CD14-positive monocyte (primary cell): ENCODE results near the gene GSTA4. TPM values are rescaled to one million over a fixed set of nuclear protein-coding genes. Genes with fewer than 3 reads are reported as not detected.
"Not testable (repeated sequence)": the region's sequence is repeated elsewhere in the genome, so short reads cannot be mapped to it uniquely, and the experiment has no call there.

Source experiments
- DNase-seq, 3 donors: peaks; one replicate each; pipeline ENCODE4 v3.0.0-alpha.2; 2011 to 2022
- H2AFZ ChIP-seq: 2 replicates; pipeline ENCODE4 v1.6.0; 2012; ENCODE audit warnings: mild to moderate bottlenecking, low read depth, low read length, inconsistent platforms; ENCODE audit not compliant: insufficient read depth, poor library complexity, severe bottlenecking
- H3K27ac ChIP-seq, 2 donors: 1 replicate in 1 of 2; 2 replicates in 1 of 2; pipeline ENCODE4 v1.5.1; 2012 to 2013; ENCODE audit warnings: low read length in 2 of 2, control low read depth in 1 of 2, inconsistent platforms in 1 of 2, low read depth in 1 of 2, mild to moderate bottlenecking in 1 of 2
- H3K27me3 ChIP-seq, 2 donors: one replicate each; pipeline versions ENCODE4 v1.6.0 to v1.6.1; 2011 to 2013; ENCODE audit warnings: low read length in 2 of 2; ENCODE audit not compliant: control insufficient read depth in 2 of 2, insufficient read depth in 2 of 2
- H3K36me3 ChIP-seq, 2 donors: replicated peaks in 1 of 2; 1 replicate in 1 of 2; 2 replicates in 1 of 2; pipeline versions ENCODE4 v1.5.1 to v1.6.1; 2012 to 2013; ENCODE audit warnings: low read length in 2 of 2, control low read depth in 1 of 2, inconsistent platforms in 1 of 2, mild to moderate bottlenecking in 1 of 2; ENCODE audit not compliant: insufficient read depth in 2 of 2, control insufficient read depth in 1 of 2
- H3K4me1 ChIP-seq, 2 donors: 1 replicate in 1 of 2; 2 replicates in 1 of 2; pipeline versions ENCODE4 v1.5.1 to v1.6.1; 2012 to 2013; ENCODE audit warnings: low read length in 2 of 2, control low read depth in 1 of 2, inconsistent platforms in 1 of 2, mild to moderate bottlenecking in 1 of 2, moderate library complexity in 1 of 2; ENCODE audit not compliant: insufficient read depth in 2 of 2, control insufficient read depth in 1 of 2
- H3K4me2 ChIP-seq: replicated peaks from 2 replicates; pipeline ENCODE3; 2012; ENCODE audit warnings: low read length, moderate library complexity, mild to moderate bottlenecking; ENCODE audit not compliant: poor library complexity, severe bottlenecking; ENCODE audit errors: extremely low read depth
- H3K4me3 ChIP-seq, 3 experiments: fragments of 200-600 bp in 1 of 3; sonication (generic) in 1 of 3; replicated peaks in 1 of 3; 1 replicate in 2 of 3; 2 replicates in 1 of 3; pipeline ENCODE4 v1.5.1; 2011 to 2013; ENCODE audit warnings: low read length in 3 of 3, mild to moderate bottlenecking in 3 of 3, control low read depth in 2 of 3, low read depth in 2 of 3, inconsistent platforms in 1 of 3, moderate library complexity in 1 of 3
- H3K79me2 ChIP-seq: 2 replicates; pipeline ENCODE4 v1.6.0; 2012; ENCODE audit warnings: mild to moderate bottlenecking, control low read depth, inconsistent platforms, low read length, moderate library complexity; ENCODE audit not compliant: insufficient read depth
- H3K9ac ChIP-seq: 2 replicates; pipeline ENCODE4 v1.6.0; 2017; ENCODE audit warnings: low read length, mild to moderate bottlenecking; ENCODE audit not compliant: insufficient read depth, poor library complexity, severe bottlenecking
- H3K9me3 ChIP-seq, 2 donors: replicated peaks in 1 of 2; 1 replicate in 1 of 2; 2 replicates in 1 of 2; pipeline versions ENCODE4 v1.5.1 to v1.6.1; 2012 to 2013; ENCODE audit warnings: low read length in 2 of 2, control low read depth in 1 of 2; ENCODE audit not compliant: control insufficient read depth in 1 of 2, insufficient read depth in 1 of 2
- H4K20me1 ChIP-seq: 2 replicates; pipeline ENCODE4 v1.6.0; 2012; ENCODE audit warnings: mild to moderate bottlenecking, low read length, control low read depth, moderate library complexity; ENCODE audit not compliant: insufficient read depth
- H3K27ac Mint-ChIP-seq, 7 donors: one replicate each; pipeline ENCODE4 v1.8.0; 2020; ENCODE audit warnings: mild to moderate bottlenecking in 7 of 7, mixed read lengths in 7 of 7, moderate library complexity in 6 of 7, inconsistent platforms in 2 of 7
- H3K27me3 Mint-ChIP-seq, 3 donors: one replicate each; pipeline ENCODE4 v1.8.0; 2021 to 2022; ENCODE audit warnings: low read depth in 3 of 3, mild to moderate bottlenecking in 3 of 3, mixed read lengths in 3 of 3, moderate library complexity in 3 of 3, inconsistent platforms in 1 of 3
- H3K36me3 Mint-ChIP-seq, 2 donors: one replicate each; pipeline ENCODE4 v1.8.0; 2020; ENCODE audit warnings: mixed read lengths in 2 of 2, inconsistent platforms in 1 of 2, mild to moderate bottlenecking in 1 of 2
- H3K4me1 Mint-ChIP-seq: one replicate; pipeline ENCODE4 v1.8.0; 2020; ENCODE audit warnings: mild to moderate bottlenecking, mixed read lengths
- H3K4me3 Mint-ChIP-seq, 2 donors: one replicate each; pipeline ENCODE4 v1.8.0; 2020; ENCODE audit warnings: mild to moderate bottlenecking in 2 of 2, mixed read lengths in 2 of 2, moderate library complexity in 1 of 2
- H3K9me3 Mint-ChIP-seq, 7 donors: one replicate each; pipeline ENCODE4 v1.8.0; 2020 to 2022; ENCODE audit warnings: mixed read lengths in 7 of 7, mild to moderate bottlenecking in 6 of 7, moderate library complexity in 6 of 7, inconsistent platforms in 2 of 7
- WGBS: methylation state at CpG from one replicate; pipeline ENCODE4 v1.1.5; 2013; ENCODE audit warnings: missing lambda C conversion rate; ENCODE audit not compliant: insufficient coverage; 5-methylcytosine and 5-hydroxymethylcytosine counted together
- intact Hi-C, 2 donors: fragments of 100-400 bp; cut with micrococcal nuclease; formaldehyde crosslinking; loops; one replicate each; pipeline versions ENCODE4 v1.15.0 to v1.15.1; 2023
- polyA plus RNA-seq, 3 donors: library from polyadenylated mRNA; depleted of rRNA in 1 of 3; unstranded in 2 of 3; stranded (reverse) in 1 of 3; fragments of 300-500 nt in 2 of 3; fragments of >200 nt in 1 of 3; fragmentation: Illumina TruSeq in 2 of 3; gene quantifications; 1 replicate in 2 of 3; 2 replicates in 1 of 3; pipeline ENCODE4 v1.2.3, GENCODE V29; 2012 to 2021
- TF ChIP-seq, protein P1 (sequence below): fragments of 200-600 bp; IDR thresholded peaks from one replicate; pipeline ENCODE4 v1.8.0; 2022; ENCODE audit warnings: antibody characterized with exemption, mild to moderate bottlenecking

Gene GSTA4
- polyA plus RNA-seq, 3 donors = 0.34 to 0.41 (median 0.36) TPM

GRCh38 chr6:52960211-52960610, 34.9 kb downstream of the GSTA4 start:
- peaks cover 2 to 22% (median 11%) of the 10 kb centered on the region in 7 donors for H3K9me3 Mint-ChIP-seq
- H3K79me2 ChIP-seq, H3K36me3 Mint-ChIP-seq, H3K4me1 Mint-ChIP-seq, H2AFZ ChIP-seq, H3K9me3 ChIP-seq, H3K36me3 ChIP-seq, DNase-seq, H3K4me3 Mint-ChIP-seq, H3K4me2 ChIP-seq, H3K27ac Mint-ChIP-seq, H3K27me3 Mint-ChIP-seq, intact Hi-C loops, H3K9ac ChIP-seq, H3K27ac ChIP-seq, H4K20me1 ChIP-seq, H3K4me3 ChIP-seq, H3K27me3 ChIP-seq, H3K4me1 ChIP-seq: not testable (repeated sequence)
- 92% methylated on average over 7 of the region's 8 CpGs for WGBS

- Mint-ChIP-seq H3K4me3 (no peak overlapping the region), H3K27me3 (peaks cover 0 to 2% (median 0%) of the 10 kb centered on the region in 3 donors), H3K9me3 (peaks cover 2 to 22% (median 11%) of the 10 kb centered on the region in 7 donors), H3K27ac (no peak overlapping the region), H3K4me1 (no peaks in the 10 kb centered on the region), H3K36me3 (no peaks in the 10 kb centered on the region)
- H3K4me2 ChIP-seq = no peak overlapping the region
- no peaks in the 10 kb centered on the region for H3K27me3 ChIP-seq
- no peak for DNase-seq
- peaks cover 0 to 5% of the 10 kb centered on the region in 2 donors for H3K9me3 ChIP-seq
- no peaks in the 10 kb centered on the region for H3K36me3 ChIP-seq
- no peak overlapping the region for H3K4me3 ChIP-seq
- intact Hi-C loops = no loop called here
- H2AFZ ChIP-seq = no peak overlapping the region
- TF ChIP-seq, protein P1, sequence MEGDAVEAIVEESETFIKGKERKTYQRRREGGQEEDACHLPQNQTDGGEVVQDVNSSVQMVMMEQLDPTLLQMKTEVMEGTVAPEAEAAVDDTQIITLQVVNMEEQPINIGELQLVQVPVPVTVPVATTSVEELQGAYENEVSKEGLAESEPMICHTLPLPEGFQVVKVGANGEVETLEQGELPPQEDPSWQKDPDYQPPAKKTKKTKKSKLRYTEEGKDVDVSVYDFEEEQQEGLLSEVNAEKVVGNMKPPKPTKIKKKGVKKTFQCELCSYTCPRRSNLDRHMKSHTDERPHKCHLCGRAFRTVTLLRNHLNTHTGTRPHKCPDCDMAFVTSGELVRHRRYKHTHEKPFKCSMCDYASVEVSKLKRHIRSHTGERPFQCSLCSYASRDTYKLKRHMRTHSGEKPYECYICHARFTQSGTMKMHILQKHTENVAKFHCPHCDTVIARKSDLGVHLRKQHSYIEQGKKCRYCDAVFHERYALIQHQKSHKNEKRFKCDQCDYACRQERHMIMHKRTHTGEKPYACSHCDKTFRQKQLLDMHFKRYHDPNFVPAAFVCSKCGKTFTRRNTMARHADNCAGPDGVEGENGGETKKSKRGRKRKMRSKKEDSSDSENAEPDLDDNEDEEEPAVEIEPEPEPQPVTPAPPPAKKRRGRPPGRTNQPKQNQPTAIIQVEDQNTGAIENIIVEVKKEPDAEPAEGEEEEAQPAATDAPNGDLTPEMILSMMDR = no peak
- no peaks in the 10 kb centered on the region for H3K79me2 ChIP-seq
- no peak overlapping the region for H3K27ac ChIP-seq
- no peaks in the 10 kb centered on the region for H4K20me1 ChIP-seq
- WGBS = 95% methylated on average over 3 of the region's 8 CpGs
- H3K9ac ChIP-seq = no peak overlapping the region
- no peaks in the 10 kb centered on the region for H3K4me1 ChIP-seq
Observed at GRCh38 chr6:52958546-52959255, 36.4 kb downstream of the GSTA4 start.
